Astrocyte (in vitro differentiated cells and primary cell): Measurements from ENCODE around the gene FREM3. TPM values are rescaled to one million over a fixed set of nuclear protein-coding genes. Genes with fewer than 3 reads are reported as not detected.

ENCODE experiments used
- DNase-seq: peaks from one replicate; pipeline ENCODE4 v3.0.0-alpha.2; 2010; ENCODE audit warnings: low read depth
- FAIRE-seq: peaks from 2 replicates; lab custom pipeline; 2011; peaks lifted over from hg19 to GRCh38; lab: Jason Lieb, UNC
- H2AFZ ChIP-seq: 2 replicates; pipeline ENCODE4 v1.6.0; 2012; ENCODE audit warnings: low read depth, low read length, inconsistent platforms
- H3K27ac ChIP-seq: 2 replicates; pipeline ENCODE4 v1.5.1; 2011; ENCODE audit warnings: low read depth, low read length, inconsistent platforms
- H3K27me3 ChIP-seq: 2 replicates; pipeline ENCODE4 v1.6.0; 2011; ENCODE audit warnings: low read length, inconsistent platforms; ENCODE audit not compliant: insufficient read depth
- H3K36me3 ChIP-seq: 2 replicates; pipeline ENCODE4 v1.5.1; 2011; ENCODE audit warnings: low read length, inconsistent platforms; ENCODE audit not compliant: insufficient read depth
- H3K4me1 ChIP-seq: 2 replicates; pipeline ENCODE4 v1.5.1; 2011; ENCODE audit warnings: low read length, inconsistent platforms; ENCODE audit not compliant: insufficient read depth
- H3K4me2 ChIP-seq: 2 replicates; pipeline ENCODE4 v1.6.0; 2012; ENCODE audit warnings: low read length, inconsistent platforms
- H3K4me3 ChIP-seq: 2 replicates; pipeline ENCODE4 v1.5.1; 2011; ENCODE audit warnings: low read depth, mild to moderate bottlenecking, low read length, inconsistent platforms; ENCODE audit not compliant: insufficient read depth
- H3K79me2 ChIP-seq: 2 replicates; pipeline ENCODE4 v1.6.0; 2012; ENCODE audit warnings: mild to moderate bottlenecking, low read length, inconsistent platforms; ENCODE audit not compliant: insufficient read depth
- H3K9ac ChIP-seq: 2 replicates; pipeline ENCODE4 v1.6.0; 2012; ENCODE audit warnings: mild to moderate bottlenecking, low read length, inconsistent platforms
- H3K9me3 ChIP-seq: 2 replicates; pipeline ENCODE4 v1.5.1; 2012; ENCODE audit warnings: low read depth, mild to moderate bottlenecking, low read length, inconsistent platforms; ENCODE audit not compliant: insufficient read depth
- H4K20me1 ChIP-seq: 2 replicates; pipeline ENCODE4 v1.6.0; 2012; ENCODE audit warnings: low read length, inconsistent platforms; ENCODE audit not compliant: insufficient read depth
- H3K27ac Mint-ChIP-seq: one replicate; pipeline ENCODE4 v1.8.0; 2021; ENCODE audit warnings: mild to moderate bottlenecking, mixed read lengths; ENCODE audit not compliant: unreplicated experiment
- H3K27me3 Mint-ChIP-seq: one replicate; pipeline ENCODE4 v1.8.0; 2021; ENCODE audit warnings: low read depth, mixed read lengths; ENCODE audit not compliant: unreplicated experiment
- H3K36me3 Mint-ChIP-seq: one replicate; pipeline ENCODE4 v1.8.0; 2021; ENCODE audit warnings: low read depth, mixed read lengths; ENCODE audit not compliant: unreplicated experiment
- H3K4me1 Mint-ChIP-seq: one replicate; pipeline ENCODE4 v1.8.0; 2021; ENCODE audit warnings: low read depth, mixed read lengths; ENCODE audit not compliant: unreplicated experiment
- H3K4me3 Mint-ChIP-seq: one replicate; pipeline ENCODE4 v1.8.0; 2021; ENCODE audit warnings: mild to moderate bottlenecking, moderate library complexity, mixed read lengths; ENCODE audit not compliant: unreplicated experiment
- H3K9me3 Mint-ChIP-seq: one replicate; pipeline ENCODE4 v1.8.0; 2021; ENCODE audit warnings: mild to moderate bottlenecking, mixed read lengths; ENCODE audit not compliant: unreplicated experiment
- EZH2 ChIP-seq: IDR thresholded peaks from 2 replicates; pipeline ENCODE4 v1.6.1; 2012; ENCODE audit warnings: mild to moderate bottlenecking, low read length, inconsistent platforms; ENCODE audit not compliant: insufficient read depth
- total RNA-seq: library from RNA; stranded (reverse); gene quantifications from 2 replicates; pipeline ENCODE4 v1.2.1, GENCODE V29; 2021
- TF ChIP-seq, protein P1 (sequence below): IDR thresholded peaks from 2 replicates; pipeline ENCODE4 v1.5.1; 2011; ENCODE audit warnings: low read depth, mild to moderate bottlenecking, inconsistent platforms, low read length, moderate library complexity; ENCODE audit not compliant: insufficient read depth

Gene FREM3
- total RNA-seq, 1 donor from 2014 or later, result not detected

DNA sequence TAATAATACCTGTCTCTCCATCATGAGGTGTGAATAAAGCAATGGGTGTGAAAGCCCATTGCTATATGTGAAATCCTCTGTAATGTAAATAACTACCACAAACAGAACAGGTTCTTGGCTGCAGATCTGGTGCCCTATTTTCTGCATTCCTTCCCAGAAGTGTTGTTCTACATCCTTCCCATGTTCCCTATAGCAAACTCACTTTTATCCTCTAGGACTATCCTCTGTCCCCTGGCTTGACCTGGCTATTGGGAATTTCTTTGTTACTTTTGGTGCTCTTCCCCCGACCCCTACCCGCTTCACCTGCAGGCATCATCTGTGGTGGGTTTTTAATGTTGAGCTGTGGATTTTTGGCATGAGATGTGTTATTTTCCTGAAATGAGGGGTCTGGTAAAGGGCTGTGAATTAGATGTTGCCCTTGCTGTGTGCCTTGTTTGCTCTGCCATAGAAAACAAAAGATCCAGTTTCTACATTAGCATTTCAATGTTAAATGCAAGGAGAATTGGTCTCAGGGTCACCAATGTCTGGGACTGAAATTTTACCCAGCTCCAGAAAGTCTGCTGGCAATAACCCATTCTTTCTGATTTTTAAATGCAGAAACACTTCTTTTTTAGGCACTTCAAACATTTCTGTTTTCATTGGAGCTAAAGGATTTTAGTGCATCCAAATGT is 13.6 kb upstream of the FREM3 start:
- no peak overlapping the region for H3K4me2 ChIP-seq
- H3K4me1 ChIP-seq, result no peaks in the 10 kb centered on the region
- no peak overlapping the region for H2AFZ ChIP-seq
- H3K9me3 Mint-ChIP-seq, result no peaks in the 10 kb centered on the region
- no peaks in the 10 kb centered on the region for H3K36me3 Mint-ChIP-seq
- no peak overlapping the region for H3K27ac Mint-ChIP-seq
- no peak for FAIRE-seq
- no peak overlapping the region for H3K4me3 Mint-ChIP-seq
- DNase-seq, result no peak
- no peak overlapping the region for H3K9ac ChIP-seq
- H3K27ac ChIP-seq, result no peak overlapping the region
- H3K79me2 ChIP-seq, result no peaks in the 10 kb centered on the region
- TF ChIP-seq, protein P1, sequence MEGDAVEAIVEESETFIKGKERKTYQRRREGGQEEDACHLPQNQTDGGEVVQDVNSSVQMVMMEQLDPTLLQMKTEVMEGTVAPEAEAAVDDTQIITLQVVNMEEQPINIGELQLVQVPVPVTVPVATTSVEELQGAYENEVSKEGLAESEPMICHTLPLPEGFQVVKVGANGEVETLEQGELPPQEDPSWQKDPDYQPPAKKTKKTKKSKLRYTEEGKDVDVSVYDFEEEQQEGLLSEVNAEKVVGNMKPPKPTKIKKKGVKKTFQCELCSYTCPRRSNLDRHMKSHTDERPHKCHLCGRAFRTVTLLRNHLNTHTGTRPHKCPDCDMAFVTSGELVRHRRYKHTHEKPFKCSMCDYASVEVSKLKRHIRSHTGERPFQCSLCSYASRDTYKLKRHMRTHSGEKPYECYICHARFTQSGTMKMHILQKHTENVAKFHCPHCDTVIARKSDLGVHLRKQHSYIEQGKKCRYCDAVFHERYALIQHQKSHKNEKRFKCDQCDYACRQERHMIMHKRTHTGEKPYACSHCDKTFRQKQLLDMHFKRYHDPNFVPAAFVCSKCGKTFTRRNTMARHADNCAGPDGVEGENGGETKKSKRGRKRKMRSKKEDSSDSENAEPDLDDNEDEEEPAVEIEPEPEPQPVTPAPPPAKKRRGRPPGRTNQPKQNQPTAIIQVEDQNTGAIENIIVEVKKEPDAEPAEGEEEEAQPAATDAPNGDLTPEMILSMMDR, result no peak
- TF ChIP-seq EZH2, result no peak
- no peak overlapping the region for H3K4me3 ChIP-seq
- no peaks in the 10 kb centered on the region for H3K27me3 Mint-ChIP-seq
- H3K9me3 ChIP-seq, result no peaks in the 10 kb centered on the region
- H3K27me3 ChIP-seq, result no peaks in the 10 kb centered on the region
- no peaks in the 10 kb centered on the region for H3K4me1 Mint-ChIP-seq
- no peaks in the 10 kb centered on the region for H3K36me3 ChIP-seq
- no peaks in the 10 kb centered on the region for H4K20me1 ChIP-seq

DNA sequence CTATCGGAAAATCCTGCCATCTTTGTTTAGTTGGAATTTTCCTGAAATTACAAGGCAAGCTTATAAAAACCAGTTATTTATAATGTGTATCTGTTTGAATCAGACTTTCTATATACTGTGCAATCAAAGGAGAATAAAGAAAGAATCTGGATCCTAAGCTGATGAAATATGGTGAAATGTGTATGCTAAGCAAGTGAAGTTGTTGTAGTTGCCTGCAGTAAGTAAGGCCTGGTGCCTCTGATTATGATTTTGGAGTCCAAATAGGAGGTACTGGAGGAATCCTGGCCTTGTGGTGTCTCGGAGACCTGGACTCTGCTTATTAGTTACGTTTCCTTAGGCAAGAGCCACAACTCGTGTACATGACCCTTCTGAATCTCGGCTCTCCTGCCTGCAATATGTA is 13.1 kb upstream of the FREM3 start:
- H3K4me3 Mint-ChIP-seq, result no peak overlapping the region
- H3K4me1 ChIP-seq, result no peaks in the 10 kb centered on the region
- no peaks in the 10 kb centered on the region for H4K20me1 ChIP-seq
- H3K9me3 Mint-ChIP-seq, result no peaks in the 10 kb centered on the region
- H3K9ac ChIP-seq, result no peak overlapping the region
- TF ChIP-seq, protein P1, result no peak
- no peak for TF ChIP-seq EZH2
- no peak overlapping the region for H3K4me2 ChIP-seq
- H3K36me3 Mint-ChIP-seq, result no peaks in the 10 kb centered on the region
- no peaks in the 10 kb centered on the region for H3K27me3 Mint-ChIP-seq
- H3K4me1 Mint-ChIP-seq, result no peaks in the 10 kb centered on the region
- no peaks in the 10 kb centered on the region for H3K9me3 ChIP-seq
- FAIRE-seq, result no peak
- DNase-seq, result no peak
- H3K27me3 ChIP-seq, result no peaks in the 10 kb centered on the region
- H3K4me3 ChIP-seq, result no peak overlapping the region
- H2AFZ ChIP-seq, result no peak overlapping the region
- H3K27ac ChIP-seq, result no peak overlapping the region
- no peak overlapping the region for H3K27ac Mint-ChIP-seq
- H3K36me3 ChIP-seq, result no peaks in the 10 kb centered on the region
- no peaks in the 10 kb centered on the region for H3K79me2 ChIP-seq

DNA sequence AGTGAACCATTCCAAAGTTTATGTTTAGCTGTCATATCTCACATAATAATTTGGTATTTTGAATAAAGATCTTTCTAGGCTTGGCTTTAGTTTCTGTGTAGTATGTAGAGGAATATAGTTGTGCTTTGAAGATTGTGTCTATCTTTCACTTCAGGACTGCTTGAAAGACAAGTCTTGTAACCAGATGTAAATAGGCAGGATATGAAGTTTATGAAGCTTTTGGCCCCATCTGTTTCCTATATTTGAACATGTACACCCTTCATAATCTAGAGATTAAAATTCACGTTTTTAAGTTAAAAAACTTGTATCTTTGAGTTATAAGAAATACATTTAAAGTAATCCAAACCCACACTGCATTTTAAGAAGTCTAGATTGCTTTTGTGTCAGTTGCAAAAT is 11.7 kb upstream of the FREM3 start:
- no peak overlapping the region for H3K9ac ChIP-seq
- H3K9me3 Mint-ChIP-seq, result no peaks in the 10 kb centered on the region
- no peaks in the 10 kb centered on the region for H3K9me3 ChIP-seq
- H3K27me3 Mint-ChIP-seq, result no peaks in the 10 kb centered on the region
- no peaks in the 10 kb centered on the region for H4K20me1 ChIP-seq
- no peaks in the 10 kb centered on the region for H3K79me2 ChIP-seq
- no peak overlapping the region for H3K4me2 ChIP-seq
- no peaks in the 10 kb centered on the region for H3K36me3 ChIP-seq
- DNase-seq (no peak), FAIRE-seq (no peak)
- H3K4me3 ChIP-seq, result no peak overlapping the region
- no peaks in the 10 kb centered on the region for H3K36me3 Mint-ChIP-seq
- H2AFZ ChIP-seq, result no peak overlapping the region
- no peaks in the 10 kb centered on the region for H3K4me1 Mint-ChIP-seq
- H3K27ac Mint-ChIP-seq, result no peak overlapping the region
- no peak overlapping the region for H3K27ac ChIP-seq
- no peaks in the 10 kb centered on the region for H3K27me3 ChIP-seq
- H3K4me1 ChIP-seq, result no peaks in the 10 kb centered on the region
- TF ChIP-seq, protein P1, result no peak
- TF ChIP-seq EZH2, result no peak
- H3K4me3 Mint-ChIP-seq, result no peak overlapping the region
